ENCODE results near the gene SEPTIN11.

Gene SEPTIN11

DNA sequence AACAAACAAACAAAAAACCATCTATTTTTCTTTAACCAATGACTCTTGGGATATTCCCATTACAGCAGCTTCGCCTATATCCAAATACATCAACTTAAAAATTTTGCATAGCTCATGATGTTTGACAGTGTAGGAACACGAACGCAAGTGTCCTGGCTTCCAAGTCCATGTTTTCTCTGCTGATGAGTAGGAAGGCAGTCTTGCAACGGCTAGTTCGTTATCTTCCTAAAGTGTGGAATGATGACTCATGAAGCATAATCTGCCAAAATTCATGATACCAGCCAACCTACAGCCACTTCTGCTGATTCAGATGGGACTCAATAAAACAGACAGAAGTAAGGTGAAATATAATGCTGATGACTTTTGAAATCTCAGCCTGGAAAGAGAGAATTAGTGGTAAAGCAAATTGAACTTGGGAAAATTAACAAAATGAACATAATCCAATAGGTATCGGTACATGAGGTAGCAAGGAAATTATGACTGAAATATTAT, 6.4 kb upstream of the SEPTIN11 start:
- no peak overlapping the region for H3K4me3 ChIP-seq (ENCODE audit: low read depth, low read length)
- TF ChIP-seq, protein P1, sequence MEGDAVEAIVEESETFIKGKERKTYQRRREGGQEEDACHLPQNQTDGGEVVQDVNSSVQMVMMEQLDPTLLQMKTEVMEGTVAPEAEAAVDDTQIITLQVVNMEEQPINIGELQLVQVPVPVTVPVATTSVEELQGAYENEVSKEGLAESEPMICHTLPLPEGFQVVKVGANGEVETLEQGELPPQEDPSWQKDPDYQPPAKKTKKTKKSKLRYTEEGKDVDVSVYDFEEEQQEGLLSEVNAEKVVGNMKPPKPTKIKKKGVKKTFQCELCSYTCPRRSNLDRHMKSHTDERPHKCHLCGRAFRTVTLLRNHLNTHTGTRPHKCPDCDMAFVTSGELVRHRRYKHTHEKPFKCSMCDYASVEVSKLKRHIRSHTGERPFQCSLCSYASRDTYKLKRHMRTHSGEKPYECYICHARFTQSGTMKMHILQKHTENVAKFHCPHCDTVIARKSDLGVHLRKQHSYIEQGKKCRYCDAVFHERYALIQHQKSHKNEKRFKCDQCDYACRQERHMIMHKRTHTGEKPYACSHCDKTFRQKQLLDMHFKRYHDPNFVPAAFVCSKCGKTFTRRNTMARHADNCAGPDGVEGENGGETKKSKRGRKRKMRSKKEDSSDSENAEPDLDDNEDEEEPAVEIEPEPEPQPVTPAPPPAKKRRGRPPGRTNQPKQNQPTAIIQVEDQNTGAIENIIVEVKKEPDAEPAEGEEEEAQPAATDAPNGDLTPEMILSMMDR (IDR thresholded peaks at IDR 0.05; ENCODE audit: low read depth, low read length, missing control alignments), result no peak
- DNase-seq (ENCODE audit: low read depth), result no peak

- H3K4me3 ChIP-seq (ENCODE audit: low read depth, low read length), result no peak overlapping the region
- no peak for DNase-seq (ENCODE audit: low read depth)
- TF ChIP-seq, protein P1 (IDR thresholded peaks at IDR 0.05; ENCODE audit: low read depth, low read length, missing control alignments), result no peak
Measured at GRCh38 chr4:76943790-76944189, 5.8 kb upstream of the SEPTIN11 start.

DNA sequence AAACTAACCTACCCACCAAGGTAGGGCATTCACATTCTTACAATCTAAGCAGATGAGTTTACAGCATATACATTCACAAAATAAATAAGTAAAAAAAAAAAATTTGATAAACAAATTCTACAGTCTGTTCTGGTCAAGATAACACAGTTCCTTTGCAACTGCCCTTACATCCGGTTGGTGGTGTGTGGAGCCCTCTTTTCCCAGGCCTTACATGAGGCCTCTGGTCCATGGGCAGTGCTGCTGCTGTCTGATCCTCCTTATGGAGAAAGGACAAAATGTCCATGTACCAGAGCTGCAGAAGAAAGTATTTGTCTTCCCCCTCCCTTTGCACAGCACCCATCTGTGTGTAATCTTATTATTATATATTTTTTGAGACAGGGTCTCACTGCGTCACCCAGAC, 2.2 kb upstream of the SEPTIN11 start:
- TF ChIP-seq, protein P1 (IDR thresholded peaks at IDR 0.05; ENCODE audit: low read depth, low read length, missing control alignments), result no peak
- H3K4me3 ChIP-seq (ENCODE audit: low read depth, low read length), result no peak overlapping the region
- no peak for DNase-seq (ENCODE audit: low read depth)

- peak overlapping the region; percentile 96 for H3K4me3 ChIP-seq (ENCODE audit: low read depth, low read length)
- DNase-seq (ENCODE audit: low read depth), result peak; percentile 56
- TF ChIP-seq, protein P1 (IDR thresholded peaks at IDR 0.05; ENCODE audit: low read depth, low read length, missing control alignments), result no peak
Measured at GRCh38 chr4:76948443-76949275, 893 bp upstream of the SEPTIN11 start.

DNA sequence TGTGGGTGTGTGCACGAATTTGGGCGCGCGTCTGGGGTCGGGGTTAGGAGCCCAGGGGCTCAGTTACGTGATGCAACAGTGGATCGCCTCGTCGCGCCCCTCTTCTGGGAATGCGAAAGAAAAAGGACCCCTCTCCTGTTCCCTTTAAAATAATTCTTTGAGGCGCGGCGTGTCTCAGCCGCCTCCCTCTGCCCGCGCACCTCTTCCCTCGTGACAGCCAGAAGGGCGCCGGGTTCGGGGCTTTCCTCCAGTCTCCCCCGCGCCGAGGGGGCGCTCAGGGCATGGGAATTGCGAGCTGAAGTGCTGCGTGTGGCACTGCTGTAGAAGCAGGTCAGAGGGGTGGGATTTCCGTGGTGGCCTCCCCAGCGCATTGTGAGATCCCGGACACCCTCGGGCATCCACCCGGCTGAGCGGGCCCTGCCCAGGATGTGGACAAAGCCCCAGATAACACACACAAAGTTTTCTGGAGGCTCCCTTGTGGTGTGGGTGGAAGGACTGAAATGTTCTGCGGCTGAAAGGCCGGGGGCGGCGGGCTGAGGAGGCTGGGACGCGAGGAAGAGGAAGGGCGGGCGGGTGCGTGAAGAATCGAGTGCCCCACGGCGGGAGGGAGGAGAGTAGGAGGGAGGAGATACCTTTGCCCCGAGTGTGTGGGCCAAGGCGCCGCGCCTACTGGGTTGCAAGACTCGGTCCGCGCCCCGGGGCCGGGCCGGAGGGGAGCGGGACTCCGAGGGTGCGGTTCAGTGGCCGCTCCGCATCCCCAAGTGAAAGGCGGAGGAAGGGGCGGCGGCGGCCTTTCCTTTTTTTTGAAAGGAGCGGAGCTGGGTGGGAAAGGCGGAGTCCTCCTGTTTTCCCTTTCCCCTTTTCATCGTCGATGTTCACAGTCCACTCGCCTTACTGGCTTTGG, 752 bp downstream of the SEPTIN11 start:
- TF ChIP-seq, protein P1 (IDR thresholded peaks at IDR 0.05; ENCODE audit: low read depth, low read length, missing control alignments), result no peak
- H3K4me3 ChIP-seq (ENCODE audit: low read depth, low read length), result peak overlapping the region; percentile 96
- no peak for DNase-seq (ENCODE audit: low read depth)

GRCh38 chr4:76950956-76951671, 1.6 kb downstream of the SEPTIN11 start:
- TF ChIP-seq, protein P1 (IDR thresholded peaks at IDR 0.05; ENCODE audit: low read depth, low read length, missing control alignments), result no peak
- no peak for DNase-seq (ENCODE audit: low read depth)

More at GRCh38 chr4:76950956-76951671, 1.6 kb downstream of the SEPTIN11 start:
- H3K4me3 ChIP-seq (ENCODE audit: low read depth, low read length), result peak overlapping the region; percentile 96

Data from GM12864 (cell line).